H1 (cell line): Measurements from ENCODE around the gene IBSP. TPM values are rescaled to one million over a fixed set of nuclear protein-coding genes. Genes with fewer than 3 reads are reported as not detected.

Experiments
- CEBPB ChIP-seq: IDR thresholded peaks from 2 replicates; pipeline ENCODE4 v1.6.1; 2012; ENCODE audit warnings: low read depth, low read length
- CHD1 ChIP-seq: IDR thresholded peaks from 2 replicates; pipeline ENCODE4 v1.6.1; 2012; ENCODE audit warnings: low read depth, low read length, improper control_type of control experiment
- CTCF ChIP-seq, 3 experiments: IDR thresholded peaks; 1 replicate in 2 of 3; 2 replicates in 1 of 3; pipeline versions ENCODE4 v1.5.1 to v1.6.1; 2011; ENCODE audit warnings: low read length in 3 of 3, mild to moderate bottlenecking in 3 of 3, inconsistent platforms in 2 of 3, low read depth in 1 of 3, moderate library complexity in 1 of 3; ENCODE audit not compliant: insufficient read depth in 1 of 3; ENCODE audit errors: control extremely low read depth in 1 of 3
- EZH2 ChIP-seq: fragments of 200-600 bp; sonication (generic); IDR thresholded peaks from 2 replicates; pipeline ENCODE4 v1.7.1; 2012; ENCODE audit warnings: low read depth, mild to moderate bottlenecking, moderate library complexity, low read length, inconsistent platforms; ENCODE audit not compliant: severe bottlenecking
- GTF2F1 ChIP-seq: IDR thresholded peaks from 2 replicates; pipeline ENCODE4 v1.6.1; 2012; ENCODE audit warnings: low read depth, low read length, improper control_type of control experiment, borderline replicate concordance
- KDM4A ChIP-seq: IDR thresholded peaks from one replicate; pipeline ENCODE4 v1.7.1; 2012; ENCODE audit warnings: low read depth, mild to moderate bottlenecking, moderate library complexity, low read length, inconsistent platforms; ENCODE audit not compliant: severe bottlenecking
- MAX ChIP-seq: IDR thresholded peaks from 2 replicates; pipeline ENCODE4 v1.6.1; 2012; ENCODE audit warnings: inconsistent platforms
- NANOG ChIP-seq: IDR thresholded peaks from 2 replicates; pipeline ENCODE4 v1.6.1; 2011; ENCODE audit warnings: low read length, low read depth, mild to moderate bottlenecking, inconsistent platforms; ENCODE audit not compliant: insufficient read depth, poor library complexity, severe bottlenecking
- RFX5 ChIP-seq: IDR thresholded peaks from 2 replicates; pipeline ENCODE4 v1.6.1; 2011; ENCODE audit warnings: low read depth, low read length, improper control_type of control experiment, borderline replicate concordance
- SP4 ChIP-seq: IDR thresholded peaks from 2 replicates; pipeline ENCODE4 v1.6.1; 2012; ENCODE audit warnings: low read length, inconsistent platforms
- TAF1 ChIP-seq: IDR thresholded peaks from 2 replicates; pipeline ENCODE4 v1.6.1; 2011; ENCODE audit warnings: mild to moderate bottlenecking, low read depth, low read length
- polyA plus RNA-seq, 7 experiments: library from polyadenylated mRNA; depleted of rRNA in 3 of 7; stranded (reverse) in 5 of 7; unstranded in 2 of 7; fragments of >200 nt in 5 of 7; fragments of 200-250 nt in 2 of 7; gene quantifications; 1 replicate in 5 of 7; 2 replicates in 1 of 7; 4 replicates in 1 of 7; pipeline versions ENCODE4 v1.2.1 to v1.2.3, GENCODE V29; 2011 to 2013; ENCODE audit warnings: missing spikeins in 2 of 7, mixed read lengths in 2 of 7
- total RNA-seq: library from RNA; stranded (reverse); fragmentation: NEBNext Ultra II Directional; extraction: Animal tissue kit (Norgen Biotek cat#: 25700); gene quantifications from 2 replicates; pipeline ENCODE4 v1.2.1, GENCODE V29; 2021

IBSP gene
- total and polyA plus RNA-seq, 2 of the 8 experiments (the other 6 are each of a cell fraction or from before 2014, with no cell fraction given), result not detected

GRCh38 chr4:87799301-87800113, at the start of gene IBSP (continued):
- no peak for TF ChIP-seq EZH2
- TF ChIP-seq RFX5, result no peak
- no peak for TF ChIP-seq GTF2F1
- TF ChIP-seq TAF1, result no peak
- TF ChIP-seq CHD1, result no peak
- no peak for TF ChIP-seq MAX
- TF ChIP-seq SP4, result no peak
- no peak for TF ChIP-seq NANOG
- no peak for TF ChIP-seq CTCF (IDR thresholded peaks at IDR 0.05; ENCODE audit: control extremely low read depth in 1 of 3, insufficient read depth in 1 of 3, low read depth in 1 of 3, low read length in 3 of 3)
- TF ChIP-seq KDM4A, result no peak
- no peak for TF ChIP-seq CEBPB
